Sigmoid colon (tissue), 4 donors: Measurements from ENCODE around the gene ZSWIM6.

Source experiments
- POLR2AphosphoS5 ChIP-seq, 4 donors: sonication (generic); formaldehyde crosslinking; IDR thresholded peaks; one replicate each; pipeline ENCODE4 v1.6.1; 2017; ENCODE audit warnings: antibody characterized with exemption in 4 of 4
- TF ChIP-seq, protein P1 (sequence below), 4 experiments: fragments of 450-650 bp in 3 of 4; fragments of 200-600 bp in 1 of 4; IDR thresholded peaks; one replicate each; pipeline ENCODE4 v1.5.1; 2016 to 2019; ENCODE audit warnings: antibody characterized with exemption in 4 of 4, mild to moderate bottlenecking in 3 of 4, moderate library complexity in 2 of 4

- TF ChIP-seq, protein P1, sequence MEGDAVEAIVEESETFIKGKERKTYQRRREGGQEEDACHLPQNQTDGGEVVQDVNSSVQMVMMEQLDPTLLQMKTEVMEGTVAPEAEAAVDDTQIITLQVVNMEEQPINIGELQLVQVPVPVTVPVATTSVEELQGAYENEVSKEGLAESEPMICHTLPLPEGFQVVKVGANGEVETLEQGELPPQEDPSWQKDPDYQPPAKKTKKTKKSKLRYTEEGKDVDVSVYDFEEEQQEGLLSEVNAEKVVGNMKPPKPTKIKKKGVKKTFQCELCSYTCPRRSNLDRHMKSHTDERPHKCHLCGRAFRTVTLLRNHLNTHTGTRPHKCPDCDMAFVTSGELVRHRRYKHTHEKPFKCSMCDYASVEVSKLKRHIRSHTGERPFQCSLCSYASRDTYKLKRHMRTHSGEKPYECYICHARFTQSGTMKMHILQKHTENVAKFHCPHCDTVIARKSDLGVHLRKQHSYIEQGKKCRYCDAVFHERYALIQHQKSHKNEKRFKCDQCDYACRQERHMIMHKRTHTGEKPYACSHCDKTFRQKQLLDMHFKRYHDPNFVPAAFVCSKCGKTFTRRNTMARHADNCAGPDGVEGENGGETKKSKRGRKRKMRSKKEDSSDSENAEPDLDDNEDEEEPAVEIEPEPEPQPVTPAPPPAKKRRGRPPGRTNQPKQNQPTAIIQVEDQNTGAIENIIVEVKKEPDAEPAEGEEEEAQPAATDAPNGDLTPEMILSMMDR (IDR thresholded peaks at IDR 0.05): no peak
- no peak for TF ChIP-seq POLR2AphosphoS5 (IDR thresholded peaks at IDR 0.05)
These were observed 39.4 kb downstream of the ZSWIM6 start for GRCh38 chr5:61371474-61371873.
